ENCODE measurements around the gene RINL.
"Not testable (repeated sequence)": the region's sequence is repeated elsewhere in the genome, so short reads cannot be mapped to it uniquely, and the experiment has no call there.

The RINL gene

DNA sequence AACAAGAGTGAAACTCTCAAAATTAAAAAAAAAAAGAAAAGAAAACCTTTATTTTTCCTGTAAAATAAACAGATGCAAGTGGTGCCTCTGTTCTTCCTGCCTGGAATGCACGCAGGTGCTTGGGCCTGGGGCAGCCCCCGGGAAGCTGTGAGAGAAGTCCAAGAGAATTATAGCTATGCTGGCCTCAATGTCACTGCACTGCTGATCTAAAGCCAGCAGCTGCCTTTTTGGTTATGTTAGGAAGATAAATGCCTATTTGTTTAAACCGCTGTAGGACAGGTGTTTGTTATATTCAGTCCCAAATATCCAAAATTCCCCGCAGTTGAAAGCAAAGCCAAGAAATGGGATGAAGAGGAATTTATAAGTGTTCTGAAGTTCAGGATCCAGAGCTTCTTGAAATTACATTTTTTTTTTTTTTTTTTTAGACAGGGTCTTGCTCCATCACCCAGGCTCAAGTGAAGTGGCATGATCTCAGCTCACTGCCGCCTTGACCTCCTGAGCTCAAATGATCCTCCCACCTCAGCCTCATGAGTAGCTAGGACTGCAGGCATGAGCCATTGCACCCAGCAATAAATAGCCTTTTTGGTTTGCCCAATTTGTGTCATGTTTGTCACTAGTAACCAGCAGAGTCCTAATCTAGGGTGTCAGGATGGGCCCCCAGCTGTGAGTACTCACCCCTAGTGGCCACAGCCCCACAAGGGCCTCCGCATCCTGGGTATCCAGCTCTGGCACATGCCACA, 2.2 kb downstream of the RINL start:
- TF ChIP-seq, protein P1, sequence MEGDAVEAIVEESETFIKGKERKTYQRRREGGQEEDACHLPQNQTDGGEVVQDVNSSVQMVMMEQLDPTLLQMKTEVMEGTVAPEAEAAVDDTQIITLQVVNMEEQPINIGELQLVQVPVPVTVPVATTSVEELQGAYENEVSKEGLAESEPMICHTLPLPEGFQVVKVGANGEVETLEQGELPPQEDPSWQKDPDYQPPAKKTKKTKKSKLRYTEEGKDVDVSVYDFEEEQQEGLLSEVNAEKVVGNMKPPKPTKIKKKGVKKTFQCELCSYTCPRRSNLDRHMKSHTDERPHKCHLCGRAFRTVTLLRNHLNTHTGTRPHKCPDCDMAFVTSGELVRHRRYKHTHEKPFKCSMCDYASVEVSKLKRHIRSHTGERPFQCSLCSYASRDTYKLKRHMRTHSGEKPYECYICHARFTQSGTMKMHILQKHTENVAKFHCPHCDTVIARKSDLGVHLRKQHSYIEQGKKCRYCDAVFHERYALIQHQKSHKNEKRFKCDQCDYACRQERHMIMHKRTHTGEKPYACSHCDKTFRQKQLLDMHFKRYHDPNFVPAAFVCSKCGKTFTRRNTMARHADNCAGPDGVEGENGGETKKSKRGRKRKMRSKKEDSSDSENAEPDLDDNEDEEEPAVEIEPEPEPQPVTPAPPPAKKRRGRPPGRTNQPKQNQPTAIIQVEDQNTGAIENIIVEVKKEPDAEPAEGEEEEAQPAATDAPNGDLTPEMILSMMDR (conservative IDR thresholded peaks at IDR 0.05; ENCODE audit: control insufficient read depth, insufficient read depth, low read depth, low read length), result no peak
- H3K4me3 ChIP-seq (ENCODE audit: control insufficient read depth, low read depth, low read length), result no peak overlapping the region
- DNase-seq (ENCODE audit: low read depth), result no peak

DNA sequence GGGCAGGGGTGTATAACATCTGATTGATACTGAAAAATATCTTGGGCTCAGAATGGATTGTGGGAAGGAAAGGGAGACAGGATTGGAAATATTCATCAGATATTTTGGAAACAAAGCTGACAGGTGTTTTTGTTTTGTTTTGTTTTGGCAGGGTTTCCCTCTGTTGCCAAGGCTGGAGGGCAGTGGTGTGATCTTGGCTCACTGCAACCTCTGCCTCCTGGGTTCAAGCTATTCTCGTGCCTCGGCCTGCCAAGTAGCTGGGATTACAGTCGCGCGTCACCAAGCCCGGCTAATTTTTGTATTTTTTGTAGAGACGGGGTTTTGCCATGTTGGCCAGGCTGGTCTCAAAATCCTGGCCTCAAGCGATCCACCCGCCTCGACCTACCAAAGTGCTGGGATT, 4.7 kb downstream of the RINL start:
- H3K4me3 ChIP-seq (ENCODE audit: control insufficient read depth, low read depth, low read length); DNase-seq (ENCODE audit: low read depth): not testable (repeated sequence)

DNA sequence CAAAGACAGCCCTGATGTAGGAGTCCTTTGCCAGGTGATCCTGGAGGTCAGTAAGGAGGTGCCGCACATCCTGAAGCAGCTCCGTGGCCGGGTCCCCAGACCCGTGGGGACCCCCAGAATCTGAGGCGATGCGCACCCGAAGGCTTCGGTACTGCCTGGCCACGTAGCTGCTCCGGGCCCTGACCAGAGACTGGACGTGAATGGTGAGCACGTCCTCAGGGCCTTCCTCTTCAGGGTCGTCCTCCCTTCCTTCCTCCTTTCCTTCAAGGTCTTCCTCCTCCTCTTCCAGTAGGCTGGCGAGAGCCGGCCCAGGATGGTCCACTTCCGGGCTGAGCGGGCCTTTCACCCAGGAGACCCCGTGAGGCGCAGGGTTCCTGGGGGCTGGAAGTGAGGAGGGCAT, 7.5 kb downstream of the RINL start:
- H3K4me3 ChIP-seq (ENCODE audit: control insufficient read depth, low read depth, low read length), result no peak overlapping the region
- no peak for DNase-seq (ENCODE audit: low read depth)
- TF ChIP-seq, protein P1 (conservative IDR thresholded peaks at IDR 0.05; ENCODE audit: control insufficient read depth, insufficient read depth, low read depth, low read length), result no peak

DNA sequence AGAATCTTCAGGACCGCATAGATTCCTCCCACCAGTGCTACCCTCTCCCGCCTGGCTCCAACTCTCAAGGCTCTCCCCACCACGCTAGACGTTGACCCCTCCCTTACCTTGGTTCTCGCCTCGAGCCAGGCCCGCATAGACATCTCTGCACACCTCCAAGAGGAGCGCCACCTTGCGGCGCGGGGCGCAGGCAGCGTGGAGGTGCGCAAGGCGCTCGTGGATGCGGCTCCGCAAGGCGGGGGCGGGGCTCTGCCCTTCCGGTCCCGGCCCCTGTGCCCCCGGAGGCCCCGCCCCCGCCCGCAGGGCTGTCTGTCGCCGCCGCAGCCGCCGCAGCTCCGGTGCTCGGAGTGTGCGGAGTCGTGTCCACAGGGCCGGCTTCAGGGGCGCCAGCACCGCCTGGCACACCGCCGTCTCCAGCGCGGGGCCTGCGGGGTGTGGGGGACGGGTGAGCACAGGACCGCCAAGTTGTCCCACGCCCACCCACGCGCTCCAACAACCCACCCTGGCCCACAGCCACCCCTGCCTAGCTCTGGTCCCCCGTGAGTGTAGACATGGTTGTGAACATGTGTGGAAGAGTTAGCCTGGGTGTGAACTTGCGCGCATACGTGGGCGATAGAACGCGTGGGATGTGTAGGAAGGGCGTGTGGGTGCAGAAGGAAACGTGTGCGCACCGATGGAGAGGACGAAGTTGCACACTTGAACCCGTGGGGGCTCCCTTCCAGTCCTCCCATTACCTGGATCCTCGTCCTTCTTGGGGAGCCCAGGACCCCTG, 8.1 kb downstream of the RINL start:
- peak; percentile 45 for DNase-seq (ENCODE audit: low read depth)
- TF ChIP-seq, protein P1 (conservative IDR thresholded peaks at IDR 0.05; ENCODE audit: control insufficient read depth, insufficient read depth, low read depth, low read length), result peak; percentile 62
- peak overlapping the region; percentile 48 for H3K4me3 ChIP-seq (ENCODE audit: control insufficient read depth, low read depth, low read length)

DNA sequence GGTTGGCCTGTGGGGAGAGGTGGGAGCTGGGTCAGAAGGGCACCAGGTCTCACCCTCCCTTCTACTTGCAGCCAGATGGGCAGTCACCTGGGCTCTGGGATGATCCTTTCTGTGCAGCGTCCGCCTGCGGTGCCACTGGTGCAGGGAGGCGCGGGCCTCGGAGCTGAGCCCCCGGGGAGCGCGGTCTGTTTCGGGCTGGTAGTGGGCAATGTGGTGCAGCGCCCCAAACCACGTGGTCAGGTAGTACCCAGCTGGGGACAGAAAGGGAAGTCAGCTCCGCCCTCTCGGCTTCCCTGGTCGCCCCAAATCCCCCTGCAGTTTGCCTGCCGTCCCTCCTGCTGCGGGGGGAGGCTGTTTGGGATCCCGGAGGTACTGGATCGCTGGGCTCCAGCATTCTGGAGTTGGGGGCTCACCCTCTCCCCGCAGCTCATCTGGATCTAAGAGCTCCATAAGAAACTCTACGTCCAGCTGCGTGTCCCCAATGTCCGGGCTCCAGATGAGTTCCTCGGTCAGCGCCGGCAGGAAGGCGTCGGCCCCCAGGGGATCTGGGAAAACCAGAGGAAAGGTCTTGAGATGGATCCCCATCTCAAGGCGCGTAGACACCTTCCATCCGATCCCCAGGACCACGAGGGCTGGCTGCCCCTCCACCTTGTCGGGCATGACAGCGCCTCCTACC, 8.8 kb downstream of the RINL start:
- no peak for DNase-seq (ENCODE audit: low read depth)
- TF ChIP-seq, protein P1 (conservative IDR thresholded peaks at IDR 0.05; ENCODE audit: control insufficient read depth, insufficient read depth, low read depth, low read length), result no peak
- peak overlapping the region; percentile 48 for H3K4me3 ChIP-seq (ENCODE audit: control insufficient read depth, low read depth, low read length)

DNA sequence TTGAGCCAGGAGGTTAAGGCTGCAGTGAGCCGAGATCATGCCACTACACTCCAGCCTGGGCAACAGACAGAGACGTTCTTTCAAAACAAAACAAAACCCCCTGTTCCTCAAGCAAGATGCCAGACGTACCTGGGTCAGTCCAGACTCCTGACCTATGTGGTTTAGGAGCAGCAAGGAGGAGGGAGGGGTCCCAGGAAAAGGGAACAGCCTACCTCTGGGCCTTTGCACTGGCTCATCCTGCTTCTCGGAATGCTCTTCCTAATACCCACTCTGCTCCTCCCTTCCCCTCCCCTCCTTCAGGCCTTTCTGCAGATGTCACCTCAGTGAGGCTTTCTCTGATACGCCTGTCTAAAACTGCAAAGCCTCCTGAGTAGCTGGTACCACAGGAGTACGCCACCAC, 9.5 kb downstream of the RINL start:
- H3K4me3 ChIP-seq (ENCODE audit: control insufficient read depth, low read depth, low read length), result no peak overlapping the region
- TF ChIP-seq, protein P1 (conservative IDR thresholded peaks at IDR 0.05; ENCODE audit: control insufficient read depth, insufficient read depth, low read depth, low read length), result no peak
- no peak for DNase-seq (ENCODE audit: low read depth)

All from fibroblast of mammary gland (primary cell).